ENCODE measurements around the gene BIN2. TPM values are rescaled to one million over a fixed set of nuclear protein-coding genes. Genes with fewer than 3 reads are reported as not detected.

The BIN2 gene
- total and polyA plus RNA-seq, 2 of the 13 experiments (the other 11 are each of a cell fraction or from before 2014, with no cell fraction given) = not detected

DNA sequence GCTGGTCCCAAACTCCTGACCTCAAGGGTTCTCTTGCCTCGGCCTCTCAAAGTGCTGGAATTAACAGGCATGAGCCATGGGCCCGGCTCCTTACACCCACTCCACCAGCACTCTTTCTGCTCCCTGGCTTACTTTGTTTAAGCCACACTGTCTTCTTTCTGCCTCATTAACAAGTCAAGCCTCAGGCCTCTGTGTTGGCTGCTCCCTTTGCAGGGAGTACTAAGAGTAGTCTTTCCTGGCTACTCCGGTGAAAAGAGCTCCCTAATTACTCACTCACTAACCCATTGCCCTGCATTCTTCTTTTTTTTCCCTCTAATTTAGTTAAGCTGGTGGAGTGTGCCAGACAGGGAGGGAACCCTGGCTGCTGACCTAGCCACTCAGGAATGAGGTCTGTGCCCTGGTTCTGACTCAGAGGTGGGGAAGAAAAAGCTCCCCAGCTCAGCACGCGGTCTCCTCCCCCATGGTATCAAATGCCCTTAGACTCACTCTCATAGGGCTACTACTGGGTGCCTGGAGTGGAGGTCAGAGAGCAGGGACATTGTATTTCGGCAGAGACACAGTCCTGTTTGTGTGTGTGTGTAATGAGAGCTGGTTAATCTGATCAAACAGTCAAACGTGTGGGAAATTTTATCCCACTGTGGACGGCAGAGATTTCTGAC lies 47.5 kb upstream of the BIN2 start:
- ChIA-PET POLR2A (interaction anchor here (1.0 kb wide), 1 partner anchor 288 kb away, joined by 5 read pairs; the partner anchor contains the start of gene CSRNP2), CTCF (ENCODE audit: low intra/inter-chr PET ratio, low total read pairs) (no interaction called here)
- Histone ChIP-seq H3K4me3 (replicated peaks in 1 of 3; ENCODE audit: insufficient read depth in 1 of 3, low read depth in 2 of 3, low read length in 3 of 3) (no peak overlapping the region), H3K36me3 (replicated peaks in 1 of 2; ENCODE audit: control insufficient read depth in 1 of 2, insufficient read depth in 2 of 2, low read length in 2 of 2) (no peaks in the 10 kb centered on the region), H3K9me3 (ENCODE audit: low read length) (no peaks in the 10 kb centered on the region), H3K27ac (ENCODE audit: extremely low read length, insufficient read depth, low read length) (peak overlapping the region; percentile 16), H4K20me1 (ENCODE audit: insufficient read depth, low read length) (no peaks in the 10 kb centered on the region), H3K79me2 (ENCODE audit: insufficient read depth, low read length) (no peaks in the 10 kb centered on the region), H2AFZ (ENCODE audit: low read length) (no peak overlapping the region), H3K4me2 (ENCODE audit: low read depth, low read length) (peak overlapping the region; percentile 62), H3K4me1 (ENCODE audit: insufficient read depth, low read length) (peaks cover 17% of the 10 kb centered on the region), H3K27me3 (ENCODE audit: control insufficient read depth in 1 of 2, insufficient read depth in 2 of 2, low read length in 2 of 2) (no peaks in the 10 kb centered on the region), H3K9ac (ENCODE audit: insufficient read depth, low read depth, low read length) (peak overlapping the region; percentile 26; the same call in 1 of the 2 replicates)
- BruUV-seq (replicated peaks) = no TSS peak
- FAIRE-seq = peak; percentile 80
- intact Hi-C loops (cut with micrococcal nuclease; ENCODE audit: unreplicated experiment) (no loop called here), in situ Hi-C loops (cut with HindIII; ENCODE audit: extremely low pct_ligation_motif_present, low pct_unique_long_range_greater_than_20kb) (no loop called here)
- ATAC-seq = peak; percentile 95
- WGBS (ENCODE audit: low lambda C conversion rate) = 10% methylated on average over 7 of the region's 8 CpGs
- peak; percentile 84 for DNase-seq (ENCODE audit: low spot score)
- TF ChIP-seq, protein P1, sequence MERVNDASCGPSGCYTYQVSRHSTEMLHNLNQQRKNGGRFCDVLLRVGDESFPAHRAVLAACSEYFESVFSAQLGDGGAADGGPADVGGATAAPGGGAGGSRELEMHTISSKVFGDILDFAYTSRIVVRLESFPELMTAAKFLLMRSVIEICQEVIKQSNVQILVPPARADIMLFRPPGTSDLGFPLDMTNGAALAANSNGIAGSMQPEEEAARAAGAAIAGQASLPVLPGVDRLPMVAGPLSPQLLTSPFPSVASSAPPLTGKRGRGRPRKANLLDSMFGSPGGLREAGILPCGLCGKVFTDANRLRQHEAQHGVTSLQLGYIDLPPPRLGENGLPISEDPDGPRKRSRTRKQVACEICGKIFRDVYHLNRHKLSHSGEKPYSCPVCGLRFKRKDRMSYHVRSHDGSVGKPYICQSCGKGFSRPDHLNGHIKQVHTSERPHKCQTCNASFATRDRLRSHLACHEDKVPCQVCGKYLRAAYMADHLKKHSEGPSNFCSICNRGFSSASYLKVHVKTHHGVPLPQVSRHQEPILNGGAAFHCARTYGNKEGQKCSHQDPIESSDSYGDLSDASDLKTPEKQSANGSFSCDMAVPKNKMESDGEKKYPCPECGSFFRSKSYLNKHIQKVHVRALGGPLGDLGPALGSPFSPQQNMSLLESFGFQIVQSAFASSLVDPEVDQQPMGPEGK (CRISPR knock-in tag; IDR thresholded peaks at IDR 0.05) = peak; percentile 47; the same call in 1 of the 2 replicates
- no peak for TF ChIP-seq CENPX (CRISPR knock-in tag; IDR thresholded peaks at IDR 0.05)
- TF ChIP-seq FOSL2 (CRISPR knock-in tag; IDR thresholded peaks at IDR 0.05) = peak; percentile 79
- TF ChIP-seq, protein P2, sequence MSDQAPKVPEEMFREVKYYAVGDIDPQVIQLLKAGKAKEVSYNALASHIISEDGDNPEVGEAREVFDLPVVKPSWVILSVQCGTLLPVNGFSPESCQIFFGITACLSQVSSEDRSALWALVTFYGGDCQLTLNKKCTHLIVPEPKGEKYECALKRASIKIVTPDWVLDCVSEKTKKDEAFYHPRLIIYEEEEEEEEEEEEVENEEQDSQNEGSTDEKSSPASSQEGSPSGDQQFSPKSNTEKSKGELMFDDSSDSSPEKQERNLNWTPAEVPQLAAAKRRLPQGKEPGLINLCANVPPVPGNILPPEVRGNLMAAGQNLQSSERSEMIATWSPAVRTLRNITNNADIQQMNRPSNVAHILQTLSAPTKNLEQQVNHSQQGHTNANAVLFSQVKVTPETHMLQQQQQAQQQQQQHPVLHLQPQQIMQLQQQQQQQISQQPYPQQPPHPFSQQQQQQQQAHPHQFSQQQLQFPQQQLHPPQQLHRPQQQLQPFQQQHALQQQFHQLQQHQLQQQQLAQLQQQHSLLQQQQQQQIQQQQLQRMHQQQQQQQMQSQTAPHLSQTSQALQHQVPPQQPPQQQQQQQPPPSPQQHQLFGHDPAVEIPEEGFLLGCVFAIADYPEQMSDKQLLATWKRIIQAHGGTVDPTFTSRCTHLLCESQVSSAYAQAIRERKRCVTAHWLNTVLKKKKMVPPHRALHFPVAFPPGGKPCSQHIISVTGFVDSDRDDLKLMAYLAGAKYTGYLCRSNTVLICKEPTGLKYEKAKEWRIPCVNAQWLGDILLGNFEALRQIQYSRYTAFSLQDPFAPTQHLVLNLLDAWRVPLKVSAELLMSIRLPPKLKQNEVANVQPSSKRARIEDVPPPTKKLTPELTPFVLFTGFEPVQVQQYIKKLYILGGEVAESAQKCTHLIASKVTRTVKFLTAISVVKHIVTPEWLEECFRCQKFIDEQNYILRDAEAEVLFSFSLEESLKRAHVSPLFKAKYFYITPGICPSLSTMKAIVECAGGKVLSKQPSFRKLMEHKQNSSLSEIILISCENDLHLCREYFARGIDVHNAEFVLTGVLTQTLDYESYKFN (CRISPR knock-in tag; conservative IDR thresholded peaks at IDR 0.05) = 0 out of 2 replicates have a peak, but pooled peaks have one; percentile 30
- peak; percentile 84 for TF ChIP-seq JUN (CRISPR knock-in tag; IDR thresholded peaks at IDR 0.05)
- TF ChIP-seq, protein P3, sequence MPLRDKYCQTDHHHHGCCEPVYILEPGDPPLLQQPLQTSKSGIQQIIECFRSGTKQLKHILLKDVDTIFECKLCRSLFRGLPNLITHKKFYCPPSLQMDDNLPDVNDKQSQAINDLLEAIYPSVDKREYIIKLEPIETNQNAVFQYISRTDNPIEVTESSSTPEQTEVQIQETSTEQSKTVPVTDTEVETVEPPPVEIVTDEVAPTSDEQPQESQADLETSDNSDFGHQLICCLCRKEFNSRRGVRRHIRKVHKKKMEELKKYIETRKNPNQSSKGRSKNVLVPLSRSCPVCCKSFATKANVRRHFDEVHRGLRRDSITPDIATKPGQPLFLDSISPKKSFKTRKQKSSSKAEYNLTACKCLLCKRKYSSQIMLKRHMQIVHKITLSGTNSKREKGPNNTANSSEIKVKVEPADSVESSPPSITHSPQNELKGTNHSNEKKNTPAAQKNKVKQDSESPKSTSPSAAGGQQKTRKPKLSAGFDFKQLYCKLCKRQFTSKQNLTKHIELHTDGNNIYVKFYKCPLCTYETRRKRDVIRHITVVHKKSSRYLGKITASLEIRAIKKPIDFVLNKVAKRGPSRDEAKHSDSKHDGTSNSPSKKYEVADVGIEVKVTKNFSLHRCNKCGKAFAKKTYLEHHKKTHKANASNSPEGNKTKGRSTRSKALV (CRISPR knock-in tag; IDR thresholded peaks at IDR 0.05) = 0 out of 2 replicates have a peak, but pooled peaks have one; percentile 32
- no peak for TF ChIP-seq NPAS2 (CRISPR knock-in tag; IDR thresholded peaks at IDR 0.05; ENCODE audit: borderline replicate concordance)
- TF ChIP-seq, protein P4, sequence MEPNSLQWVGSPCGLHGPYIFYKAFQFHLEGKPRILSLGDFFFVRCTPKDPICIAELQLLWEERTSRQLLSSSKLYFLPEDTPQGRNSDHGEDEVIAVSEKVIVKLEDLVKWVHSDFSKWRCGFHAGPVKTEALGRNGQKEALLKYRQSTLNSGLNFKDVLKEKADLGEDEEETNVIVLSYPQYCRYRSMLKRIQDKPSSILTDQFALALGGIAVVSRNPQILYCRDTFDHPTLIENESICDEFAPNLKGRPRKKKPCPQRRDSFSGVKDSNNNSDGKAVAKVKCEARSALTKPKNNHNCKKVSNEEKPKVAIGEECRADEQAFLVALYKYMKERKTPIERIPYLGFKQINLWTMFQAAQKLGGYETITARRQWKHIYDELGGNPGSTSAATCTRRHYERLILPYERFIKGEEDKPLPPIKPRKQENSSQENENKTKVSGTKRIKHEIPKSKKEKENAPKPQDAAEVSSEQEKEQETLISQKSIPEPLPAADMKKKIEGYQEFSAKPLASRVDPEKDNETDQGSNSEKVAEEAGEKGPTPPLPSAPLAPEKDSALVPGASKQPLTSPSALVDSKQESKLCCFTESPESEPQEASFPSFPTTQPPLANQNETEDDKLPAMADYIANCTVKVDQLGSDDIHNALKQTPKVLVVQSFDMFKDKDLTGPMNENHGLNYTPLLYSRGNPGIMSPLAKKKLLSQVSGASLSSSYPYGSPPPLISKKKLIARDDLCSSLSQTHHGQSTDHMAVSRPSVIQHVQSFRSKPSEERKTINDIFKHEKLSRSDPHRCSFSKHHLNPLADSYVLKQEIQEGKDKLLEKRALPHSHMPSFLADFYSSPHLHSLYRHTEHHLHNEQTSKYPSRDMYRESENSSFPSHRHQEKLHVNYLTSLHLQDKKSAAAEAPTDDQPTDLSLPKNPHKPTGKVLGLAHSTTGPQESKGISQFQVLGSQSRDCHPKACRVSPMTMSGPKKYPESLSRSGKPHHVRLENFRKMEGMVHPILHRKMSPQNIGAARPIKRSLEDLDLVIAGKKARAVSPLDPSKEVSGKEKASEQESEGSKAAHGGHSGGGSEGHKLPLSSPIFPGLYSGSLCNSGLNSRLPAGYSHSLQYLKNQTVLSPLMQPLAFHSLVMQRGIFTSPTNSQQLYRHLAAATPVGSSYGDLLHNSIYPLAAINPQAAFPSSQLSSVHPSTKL (CRISPR knock-in tag; IDR thresholded peaks at IDR 0.05) = 0 out of 2 replicates have a peak, but pooled peaks have one; percentile 25

Measured in HepG2 (cell line).